ENCODE data around the gene ZNF70. TPM values are rescaled to one million over a fixed set of nuclear protein-coding genes. Genes with fewer than 3 reads are reported as not detected.

Gene ZNF70
- total and polyA plus RNA-seq, 10 of the 15 experiments (the other 5 are each of a cell fraction or from before 2014, with no cell fraction given), result 0.15 to 2.3 (median 0.85) TPM

- TSS peak; percentile 75 for BruUV-seq (replicated peaks)
- ChIA-PET SMC1A (ENCODE audit: uncharacterized antibody, unreplicated experiment) (interaction anchor here (0.9 to 1.6 kb wide), 5 partner anchors 18 to 140 kb away, joined by 3 to 6 read pairs (median 3); partner anchors contain the start of gene SLC2A11), POLR2A (interaction anchor here (0.7 to 2.7 kb wide), 8 partner anchors 9 to 127 kb away, joined by 3 to 12 read pairs (median 4); partner anchors contain the start of gene ZNF70)
- TF ChIP-seq, protein P1, sequence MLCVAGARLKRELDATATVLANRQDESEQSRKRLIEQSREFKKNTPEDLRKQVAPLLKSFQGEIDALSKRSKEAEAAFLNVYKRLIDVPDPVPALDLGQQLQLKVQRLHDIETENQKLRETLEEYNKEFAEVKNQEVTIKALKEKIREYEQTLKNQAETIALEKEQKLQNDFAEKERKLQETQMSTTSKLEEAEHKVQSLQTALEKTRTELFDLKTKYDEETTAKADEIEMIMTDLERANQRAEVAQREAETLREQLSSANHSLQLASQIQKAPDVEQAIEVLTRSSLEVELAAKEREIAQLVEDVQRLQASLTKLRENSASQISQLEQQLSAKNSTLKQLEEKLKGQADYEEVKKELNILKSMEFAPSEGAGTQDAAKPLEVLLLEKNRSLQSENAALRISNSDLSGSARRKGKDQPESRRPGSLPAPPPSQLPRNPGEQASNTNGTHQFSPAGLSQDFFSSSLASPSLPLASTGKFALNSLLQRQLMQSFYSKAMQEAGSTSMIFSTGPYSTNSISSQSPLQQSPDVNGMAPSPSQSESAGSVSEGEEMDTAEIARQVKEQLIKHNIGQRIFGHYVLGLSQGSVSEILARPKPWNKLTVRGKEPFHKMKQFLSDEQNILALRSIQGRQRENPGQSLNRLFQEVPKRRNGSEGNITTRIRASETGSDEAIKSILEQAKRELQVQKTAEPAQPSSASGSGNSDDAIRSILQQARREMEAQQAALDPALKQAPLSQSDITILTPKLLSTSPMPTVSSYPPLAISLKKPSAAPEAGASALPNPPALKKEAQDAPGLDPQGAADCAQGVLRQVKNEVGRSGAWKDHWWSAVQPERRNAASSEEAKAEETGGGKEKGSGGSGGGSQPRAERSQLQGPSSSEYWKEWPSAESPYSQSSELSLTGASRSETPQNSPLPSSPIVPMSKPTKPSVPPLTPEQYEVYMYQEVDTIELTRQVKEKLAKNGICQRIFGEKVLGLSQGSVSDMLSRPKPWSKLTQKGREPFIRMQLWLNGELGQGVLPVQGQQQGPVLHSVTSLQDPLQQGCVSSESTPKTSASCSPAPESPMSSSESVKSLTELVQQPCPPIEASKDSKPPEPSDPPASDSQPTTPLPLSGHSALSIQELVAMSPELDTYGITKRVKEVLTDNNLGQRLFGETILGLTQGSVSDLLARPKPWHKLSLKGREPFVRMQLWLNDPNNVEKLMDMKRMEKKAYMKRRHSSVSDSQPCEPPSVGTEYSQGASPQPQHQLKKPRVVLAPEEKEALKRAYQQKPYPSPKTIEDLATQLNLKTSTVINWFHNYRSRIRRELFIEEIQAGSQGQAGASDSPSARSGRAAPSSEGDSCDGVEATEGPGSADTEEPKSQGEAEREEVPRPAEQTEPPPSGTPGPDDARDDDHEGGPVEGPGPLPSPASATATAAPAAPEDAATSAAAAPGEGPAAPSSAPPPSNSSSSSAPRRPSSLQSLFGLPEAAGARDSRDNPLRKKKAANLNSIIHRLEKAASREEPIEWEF (IDR thresholded peaks at IDR 0.05; ENCODE audit: insufficient replicate concordance, low read depth, low read length), result no peak
- TF ChIP-seq TAF1 (IDR thresholded peaks at IDR 0.05; ENCODE audit: borderline replicate concordance, low read depth, low read length), result peak; percentile 57; the same call in 1 of the 2 replicates
- no peak for TF ChIP-seq MXI1 (IDR thresholded peaks at IDR 0.05; ENCODE audit: low read depth, low read length)
- no peak; the same call in 1 of the 2 replicates for TF ChIP-seq BRCA1 (IDR thresholded peaks at IDR 0.05; ENCODE audit: low read depth, low read length)
- peak; percentile 93 for TF ChIP-seq RAD51 (IDR thresholded peaks at IDR 0.05)
- 0 out of 2 replicates have a peak, but pooled peaks have one; percentile 72 for TF ChIP-seq CBFB (IDR thresholded peaks at IDR 0.05; ENCODE audit: low read depth)
- TF ChIP-seq CBX5 (IDR thresholded peaks at IDR 0.05; ENCODE audit: low read depth), result no peak
- peak; percentile 86 for TF ChIP-seq POLR2AphosphoS5 (IDR thresholded peaks at IDR 0.05; ENCODE audit: low read length)
- TF ChIP-seq HDAC2 (IDR thresholded peaks at IDR 0.05), result no peak
- no peak for TF ChIP-seq ESRRA (IDR thresholded peaks at IDR 0.05; ENCODE audit: low read length)
- TF ChIP-seq, protein P2, sequence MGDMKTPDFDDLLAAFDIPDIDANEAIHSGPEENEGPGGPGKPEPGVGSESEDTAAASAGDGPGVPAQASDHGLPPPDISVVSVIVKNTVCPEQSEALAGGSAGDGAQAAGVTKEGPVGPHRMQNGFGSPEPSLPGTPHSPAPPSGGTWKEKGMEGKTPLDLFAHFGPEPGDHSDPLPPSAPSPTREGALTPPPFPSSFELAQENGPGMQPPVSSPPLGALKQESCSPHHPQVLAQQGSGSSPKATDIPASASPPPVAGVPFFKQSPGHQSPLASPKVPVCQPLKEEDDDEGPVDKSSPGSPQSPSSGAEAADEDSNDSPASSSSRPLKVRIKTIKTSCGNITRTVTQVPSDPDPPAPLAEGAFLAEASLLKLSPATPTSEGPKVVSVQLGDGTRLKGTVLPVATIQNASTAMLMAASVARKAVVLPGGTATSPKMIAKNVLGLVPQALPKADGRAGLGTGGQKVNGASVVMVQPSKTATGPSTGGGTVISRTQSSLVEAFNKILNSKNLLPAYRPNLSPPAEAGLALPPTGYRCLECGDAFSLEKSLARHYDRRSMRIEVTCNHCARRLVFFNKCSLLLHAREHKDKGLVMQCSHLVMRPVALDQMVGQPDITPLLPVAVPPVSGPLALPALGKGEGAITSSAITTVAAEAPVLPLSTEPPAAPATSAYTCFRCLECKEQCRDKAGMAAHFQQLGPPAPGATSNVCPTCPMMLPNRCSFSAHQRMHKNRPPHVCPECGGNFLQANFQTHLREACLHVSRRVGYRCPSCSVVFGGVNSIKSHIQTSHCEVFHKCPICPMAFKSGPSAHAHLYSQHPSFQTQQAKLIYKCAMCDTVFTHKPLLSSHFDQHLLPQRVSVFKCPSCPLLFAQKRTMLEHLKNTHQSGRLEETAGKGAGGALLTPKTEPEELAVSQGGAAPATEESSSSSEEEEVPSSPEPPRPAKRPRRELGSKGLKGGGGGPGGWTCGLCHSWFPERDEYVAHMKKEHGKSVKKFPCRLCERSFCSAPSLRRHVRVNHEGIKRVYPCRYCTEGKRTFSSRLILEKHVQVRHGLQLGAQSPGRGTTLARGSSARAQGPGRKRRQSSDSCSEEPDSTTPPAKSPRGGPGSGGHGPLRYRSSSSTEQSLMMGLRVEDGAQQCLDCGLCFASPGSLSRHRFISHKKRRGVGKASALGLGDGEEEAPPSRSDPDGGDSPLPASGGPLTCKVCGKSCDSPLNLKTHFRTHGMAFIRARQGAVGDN (IDR thresholded peaks at IDR 0.05), result peak; percentile 66; the same call in 1 of the 2 replicates
- TF ChIP-seq CHD4 (IDR thresholded peaks at IDR 0.05), result no peak
- TF ChIP-seq MTA3 (IDR thresholded peaks at IDR 0.05; ENCODE audit: borderline replicate concordance, low read length), result no peak
- peak; percentile 48 for TF ChIP-seq NRF1 (conservative IDR thresholded peaks at IDR 0.05; ENCODE audit: low read depth, low read length)
Observed at GRCh38 chr22:23716811-23717801, 33.8 kb downstream of the ZNF70 start.

More at GRCh38 chr22:23716811-23717801, 33.8 kb downstream of the ZNF70 start:
- CTCF ChIA-PET, result interaction anchor here (1.1 to 1.8 kb wide), 5 partner anchors 32 to 132 kb away, joined by 3 to 8 read pairs (median 4); partner anchors contain the start of gene CHCHD10
- Histone ChIP-seq H3K27me3 (replicated peaks in 1 of 2; ENCODE audit: control insufficient read depth in 2 of 2, insufficient read depth in 2 of 2, low read length in 1 of 2) (no peaks in the 10 kb centered on the region), H3K27ac (ENCODE audit: control insufficient read depth, insufficient read depth) (peak overlapping the region; percentile 64), H3K36me3 (ENCODE audit: control insufficient read depth in 2 of 2, insufficient read depth in 2 of 2, low read length in 1 of 2) (peaks cover 7 to 16% of the 10 kb centered on the region in 2 experiments; a peak in 3 of 4 replicates), H4K20me1 (ENCODE audit: control insufficient read depth, insufficient read depth) (no peaks in the 10 kb centered on the region), H3K4me1 (ENCODE audit: control insufficient read depth, insufficient read depth, low read length) (peaks cover 14% of the 10 kb centered on the region), H2AFZ (ENCODE audit: control insufficient read depth, low read depth, low read length) (peak overlapping the region; percentile 99), H3K4me2 (ENCODE audit: control insufficient read depth, insufficient read depth) (peak overlapping the region; percentile 76), H3K79me2 (ENCODE audit: control insufficient read depth, insufficient read depth, low read length) (peaks cover 12% of the 10 kb centered on the region), H3K4me3 (peak overlapping the region; percentile 83), H3K9ac (ENCODE audit: control insufficient read depth, insufficient read depth, low read length) (peak overlapping the region; percentile 92), H3K9me3 (replicated peaks; ENCODE audit: control insufficient read depth, insufficient read depth, low read length) (no peaks in the 10 kb centered on the region)
- FAIRE-seq, result peak; percentile 94
- peak; percentile 95 for ATAC-seq
- in situ Hi-C loops (cut with MboI) (no loop called here), intact Hi-C loops (cut with micrococcal nuclease; ENCODE audit: unreplicated experiment) (no loop called here)
- WGBS (ENCODE audit: insufficient coverage, insufficient replicate concordance, low lambda C conversion rate, missing lambda C conversion rate), result 5% methylated on average over 84 of the region's 84 CpGs
- RAD21 ChIA-PET (ENCODE audit: unreplicated experiment), result interaction anchor here (1.0 to 2.1 kb wide), 5 partner anchors 10 to 129 kb away, joined by 3 to 7 read pairs (median 3); partner anchors contain the start of gene ZNF70
- DNase-seq (ENCODE audit: low read depth, low spot score), result peak; percentile 53
